Endometrium (tissue), 2 donors: ENCODE data around the gene CFAP69.
"Not testable (repeated sequence)": the region's sequence is repeated elsewhere in the genome, so short reads cannot be mapped to it uniquely, and the experiment has no call there.

ENCODE experiments used
- FAIRE-seq: peaks from 2 replicates; lab custom pipeline; 2012; peaks lifted over from hg19 to GRCh38; lab: Jason Lieb, UNC
- donor health status: control.
- donor health status: control.

CFAP69 gene

GRCh38 chr7:90272242-90272641, 27.3 kb downstream of the CFAP69 start:
- no peak for FAIRE-seq

GRCh38 chr7:90274161-90274560, 29.2 kb downstream of the CFAP69 start:
- FAIRE-seq = no peak

GRCh38 chr7:90276033-90276728, 31.2 kb downstream of the CFAP69 start:
- no peak for FAIRE-seq

GRCh38 chr7:90288154-90288553, 43.2 kb downstream of the CFAP69 start:
- FAIRE-seq = no peak

GRCh38 chr7:90290244-90291113, 45.5 kb downstream of the CFAP69 start:
- no peak for FAIRE-seq

GRCh38 chr7:90298145-90299038, 53.4 kb downstream of the CFAP69 start:
- FAIRE-seq = peak; percentile 62

- no peak for FAIRE-seq
Measured at GRCh38 chr7:90303241-90303640, 58.3 kb downstream of the CFAP69 start.

GRCh38 chr7:90309872-90310271, 64.9 kb downstream of the CFAP69 start:
- no peak for FAIRE-seq

GRCh38 chr7:90311175-90311574, 66.2 kb downstream of the CFAP69 start:
- no peak for FAIRE-seq

GRCh38 chr7:90312745-90313144, 67.8 kb downstream of the CFAP69 start:
- no peak for FAIRE-seq

- no peak for FAIRE-seq
Measured at GRCh38 chr7:90313907-90314306, 68.9 kb downstream of the CFAP69 start.

- no peak for FAIRE-seq
Measured at GRCh38 chr7:90320014-90320413, 75.0 kb downstream of the CFAP69 start.

GRCh38 chr7:90320418-90320800, 75.4 kb downstream of the CFAP69 start:
- no peak for FAIRE-seq

- no peak for FAIRE-seq
Measured at GRCh38 chr7:90320801-90321494, 76.0 kb downstream of the CFAP69 start, which contains the start of gene FAM237B. FAM237B (minus strand) TSS chr7:90321304; CDS start chr7:90319748, 1,556 bp downstream.

GRCh38 chr7:90322837-90323236, 77.9 kb downstream of the CFAP69 start:
- no peak for FAIRE-seq

GRCh38 chr7:90326500-90326899, 81.5 kb downstream of the CFAP69 start:
- FAIRE-seq = no peak

GRCh38 chr7:90334193-90334843, 89.3 kb downstream of the CFAP69 start:
- FAIRE-seq = no peak

GRCh38 chr7:90334926-90335325, 90.0 kb downstream of the CFAP69 start:
- FAIRE-seq = not testable (repeated sequence)

- no peak for FAIRE-seq
Measured at GRCh38 chr7:90337106-90337505, 92.1 kb downstream of the CFAP69 start.

- FAIRE-seq = no peak
Measured at GRCh38 chr7:90345016-90345415, 100.0 kb downstream of the CFAP69 start.
